GM19455 (cell line): ENCODE measurements around the gene PSD4.

ENCODE experiments used
- ATAC-seq: cut with Tn5 transposase; IDR thresholded peaks from one replicate; pipeline ENCODE4 v1.9.1; 2021; ENCODE audit not compliant: unreplicated experiment

The PSD4 gene

DNA sequence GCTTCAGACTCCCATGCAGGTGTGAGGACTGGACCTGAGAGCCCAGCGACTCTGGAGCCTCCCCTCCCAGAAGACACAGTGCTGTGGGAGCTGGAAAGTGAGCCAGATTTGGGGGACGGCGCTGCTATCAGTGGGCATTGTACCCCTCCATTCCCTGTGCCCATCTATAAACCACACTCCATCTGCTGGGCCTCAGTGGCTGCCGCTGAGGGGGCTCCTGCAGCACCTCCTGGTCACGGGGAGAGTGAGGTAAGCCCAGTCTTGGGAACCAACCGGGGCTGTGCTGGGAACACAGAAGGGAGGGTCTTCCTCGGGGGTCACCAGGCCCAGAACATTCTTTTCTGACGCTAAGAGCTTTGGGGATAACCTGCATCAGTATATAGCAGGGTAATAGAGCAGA lies 9.5 kb downstream of the PSD4 start:
- no peak for ATAC-seq

DNA sequence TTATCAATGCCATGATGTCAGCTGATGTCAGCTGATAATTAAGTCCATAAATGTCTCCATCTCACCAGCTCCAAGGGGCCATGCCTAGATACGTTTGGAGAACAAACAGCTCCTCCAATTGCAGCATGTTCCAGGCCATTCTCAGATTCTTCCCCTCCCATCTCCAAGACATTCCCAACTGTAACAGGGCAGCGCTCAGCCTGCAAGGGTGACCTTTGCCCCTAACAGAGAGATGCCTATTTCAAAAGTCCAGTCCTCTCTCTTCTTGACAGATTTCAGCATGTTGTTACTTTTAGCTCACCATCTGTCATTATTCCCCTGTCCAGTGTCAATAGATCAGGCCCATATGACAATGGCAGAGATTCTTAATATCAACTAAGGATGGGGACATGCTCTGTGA lies 9.9 kb downstream of the PSD4 start:
- ATAC-seq = no peak

DNA sequence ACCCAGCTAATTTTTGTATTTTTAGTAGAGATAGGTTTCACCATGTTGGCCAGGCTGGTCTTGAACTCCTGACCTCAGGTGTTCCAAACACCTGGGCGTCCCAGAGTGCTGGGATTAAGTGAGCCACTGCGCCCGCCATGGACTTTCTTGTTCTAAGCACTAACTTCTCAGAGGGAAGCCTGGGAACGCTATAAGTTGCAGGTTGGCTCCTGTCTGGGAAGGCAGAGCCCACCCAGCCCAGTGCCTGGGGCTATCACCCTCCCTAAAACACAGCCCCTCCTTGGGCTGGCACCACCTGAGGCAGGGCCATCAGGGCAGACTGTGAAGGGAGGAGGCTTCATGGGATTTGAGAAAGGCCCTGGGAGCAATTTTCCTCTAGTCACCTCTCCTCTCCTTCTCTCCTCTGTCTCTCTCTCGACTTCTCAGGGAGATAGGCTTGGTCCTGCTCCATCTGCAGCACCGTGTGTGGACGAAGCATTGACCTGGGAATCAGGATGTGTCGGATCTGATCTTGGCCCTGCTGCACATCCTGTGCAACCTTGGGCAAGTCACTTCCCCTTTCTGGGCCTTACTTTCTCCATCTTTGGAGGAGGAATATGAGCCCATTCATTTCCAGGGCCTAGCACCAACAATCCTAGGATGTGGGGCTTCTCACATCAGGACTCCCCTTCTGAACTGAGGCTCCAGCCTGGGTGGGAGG lies 10.9 kb downstream of the PSD4 start:
- ATAC-seq = no peak

DNA sequence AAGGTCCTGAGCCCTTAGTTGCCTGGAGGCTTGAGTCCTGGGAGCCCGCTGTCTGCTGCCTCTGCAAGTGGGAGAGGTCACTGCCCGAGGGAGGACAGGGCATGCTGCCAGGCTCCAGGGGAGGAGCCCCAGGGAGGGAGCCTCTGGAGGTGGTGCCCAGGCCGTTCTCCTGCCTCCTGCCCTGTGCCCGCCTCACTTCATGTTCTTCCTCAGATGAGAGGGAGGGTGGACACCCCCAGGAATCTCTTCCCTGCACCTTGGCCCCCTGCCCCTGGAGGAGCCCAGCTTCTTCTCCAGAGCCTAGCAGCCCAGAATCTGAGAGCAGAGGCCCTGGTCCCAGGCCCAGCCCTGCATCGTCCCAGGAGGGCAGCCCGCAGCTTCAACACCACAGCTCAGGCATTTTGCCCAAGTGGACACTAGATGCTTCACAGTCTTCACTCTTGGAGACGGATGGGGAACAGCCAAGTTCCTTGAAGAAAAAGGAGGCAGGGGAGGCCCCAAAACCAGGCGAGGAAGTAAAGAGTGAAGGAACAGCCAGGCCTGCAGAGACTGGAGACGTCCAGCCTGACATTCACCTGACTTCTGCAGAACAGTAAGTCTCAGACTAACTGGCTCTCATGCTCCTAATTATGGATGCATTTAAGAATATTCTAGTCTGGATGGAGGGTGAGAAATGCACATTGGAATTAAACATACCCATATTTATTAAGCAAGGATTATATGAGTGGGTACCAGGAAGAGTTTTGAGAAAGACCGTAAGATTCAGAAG lies 12.1 kb downstream of the PSD4 start:
- no peak for ATAC-seq

DNA sequence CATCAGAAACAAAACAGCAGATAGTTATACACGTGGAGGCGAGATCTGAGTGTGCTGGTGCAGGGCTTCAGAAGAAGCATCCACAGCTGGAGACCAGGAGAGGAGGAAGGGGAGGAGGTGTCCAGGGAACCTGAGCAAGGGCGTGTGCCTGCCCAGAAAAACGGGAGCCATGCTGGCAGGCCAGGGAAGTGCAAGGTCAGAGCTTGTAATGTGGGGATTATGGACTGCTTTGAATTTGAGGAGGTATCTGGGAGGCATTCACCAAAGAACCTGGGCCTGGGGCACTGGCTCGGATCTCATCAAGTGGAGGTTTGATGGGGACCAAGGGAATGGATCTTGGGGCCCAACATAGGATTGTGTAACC lies 12.6 kb downstream of the PSD4 start:
- ATAC-seq = no peak

DNA sequence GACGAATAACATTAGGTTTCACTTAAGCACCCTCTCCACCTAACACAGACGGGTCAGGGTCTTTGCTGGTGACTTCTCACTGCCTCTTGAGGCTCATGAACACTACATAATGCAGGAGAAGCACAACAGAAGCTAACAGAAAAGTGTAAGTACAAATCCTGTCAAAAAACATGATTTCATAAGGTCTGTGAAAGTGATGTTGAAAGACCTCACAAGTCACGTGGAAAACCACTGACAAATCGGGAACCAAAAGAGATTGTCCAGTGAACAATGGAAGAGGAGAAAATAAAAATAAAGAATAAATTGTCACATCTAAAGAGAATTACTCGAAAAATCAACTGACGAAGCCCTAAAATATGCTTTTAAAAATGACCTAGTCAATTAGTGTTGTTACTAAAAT lies 14.0 kb downstream of the PSD4 start:
- no peak for ATAC-seq

DNA sequence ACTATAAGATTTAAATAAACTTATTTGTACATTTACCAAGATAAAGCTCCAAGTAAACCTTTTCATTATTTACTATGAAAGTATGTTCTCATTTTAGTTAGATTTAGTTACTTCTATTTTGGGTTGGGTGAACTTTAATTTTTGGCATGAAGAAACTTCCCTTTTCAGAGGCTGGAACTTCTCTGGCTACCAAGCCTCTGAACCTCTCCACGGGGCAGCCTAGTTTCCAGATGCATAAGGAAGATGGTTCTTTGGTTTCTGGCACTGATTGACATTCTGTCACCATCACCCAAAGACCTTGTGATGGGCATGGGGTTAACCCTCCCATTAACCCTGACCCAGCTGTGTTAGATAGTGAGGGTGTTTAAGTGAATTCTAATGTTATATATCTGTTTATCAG lies 17.1 kb downstream of the PSD4 start:
- no peak for ATAC-seq

DNA sequence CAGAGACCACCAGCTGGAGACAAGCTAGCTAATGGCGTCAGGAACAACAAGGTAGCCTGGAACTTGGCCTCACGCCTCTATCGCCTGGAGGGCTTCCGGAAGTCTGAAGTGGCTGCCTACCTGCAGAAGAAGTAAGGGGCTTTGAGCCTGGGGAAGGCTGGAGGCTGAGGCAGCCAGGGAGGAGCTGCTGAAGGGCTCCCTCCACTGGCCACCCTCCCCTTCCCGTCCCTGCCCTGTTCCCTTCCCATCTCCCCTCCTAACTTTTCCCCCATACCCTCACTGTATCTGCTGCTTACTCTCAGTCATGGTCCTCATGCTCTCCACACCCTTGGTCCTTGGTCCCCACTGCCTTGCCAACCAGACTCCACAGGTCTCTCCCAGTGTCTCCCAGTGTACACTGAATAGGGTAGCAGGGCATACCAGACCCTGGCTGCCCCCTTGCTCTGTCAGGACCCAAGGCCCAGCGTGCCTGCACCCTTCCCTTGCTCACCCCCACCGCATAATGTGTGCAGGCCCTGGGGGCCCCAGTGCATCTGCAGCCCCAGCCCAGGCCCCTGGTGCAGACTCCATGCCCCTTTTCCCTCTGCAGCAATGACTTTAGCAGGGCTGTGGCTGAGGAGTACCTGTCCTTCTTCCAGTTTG lies 18.8 kb downstream of the PSD4 start:
- no peak for ATAC-seq

DNA sequence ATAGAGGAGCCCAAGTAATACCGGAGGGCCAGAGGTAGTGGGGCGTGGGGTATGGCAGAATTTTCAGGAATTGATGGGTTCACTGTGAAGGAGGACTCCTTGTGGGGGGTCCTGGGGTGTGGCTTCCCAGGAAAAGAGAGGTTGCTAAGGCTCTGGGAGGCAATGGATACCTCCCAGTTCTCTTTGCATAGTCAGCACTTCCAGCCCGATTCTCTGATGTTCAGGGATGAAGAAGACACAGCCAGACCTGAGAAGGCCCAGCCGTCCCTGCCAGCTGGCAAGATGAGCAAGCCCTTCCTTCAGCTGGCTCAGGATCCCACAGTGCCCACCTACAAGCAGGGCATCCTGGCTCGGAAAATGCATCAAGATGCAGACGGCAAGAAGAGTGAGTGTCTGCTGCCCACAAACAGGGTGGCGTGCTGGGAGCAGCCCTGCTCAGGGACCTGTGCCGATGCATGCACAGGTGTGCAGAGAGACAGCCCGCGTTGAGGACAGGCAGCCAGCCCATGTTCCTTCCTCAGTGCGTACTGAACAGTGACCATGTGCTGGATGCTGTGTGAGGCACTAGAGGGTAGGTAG lies 22.2 kb downstream of the PSD4 start:
- ATAC-seq = no peak

DNA sequence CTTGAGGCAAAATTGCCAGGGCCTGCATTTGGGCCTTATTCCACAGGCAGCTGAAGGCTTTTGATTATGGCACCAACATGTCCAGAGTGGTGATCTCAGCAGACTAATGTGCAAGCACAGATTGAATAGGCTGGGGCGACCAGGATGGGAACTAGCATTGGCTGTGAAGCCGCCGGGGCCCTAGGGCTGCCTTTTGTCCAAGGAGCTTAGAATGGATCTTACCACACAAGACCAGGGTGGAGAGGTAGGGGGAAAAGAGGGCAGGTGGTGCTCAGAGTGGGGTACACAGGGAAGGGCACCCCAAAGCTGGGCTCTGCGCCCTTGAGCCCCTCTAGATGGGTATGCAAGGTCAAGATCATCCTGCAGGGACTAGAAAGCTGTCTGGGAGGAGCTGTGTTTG lies 23.1 kb downstream of the PSD4 start:
- ATAC-seq = no peak

DNA sequence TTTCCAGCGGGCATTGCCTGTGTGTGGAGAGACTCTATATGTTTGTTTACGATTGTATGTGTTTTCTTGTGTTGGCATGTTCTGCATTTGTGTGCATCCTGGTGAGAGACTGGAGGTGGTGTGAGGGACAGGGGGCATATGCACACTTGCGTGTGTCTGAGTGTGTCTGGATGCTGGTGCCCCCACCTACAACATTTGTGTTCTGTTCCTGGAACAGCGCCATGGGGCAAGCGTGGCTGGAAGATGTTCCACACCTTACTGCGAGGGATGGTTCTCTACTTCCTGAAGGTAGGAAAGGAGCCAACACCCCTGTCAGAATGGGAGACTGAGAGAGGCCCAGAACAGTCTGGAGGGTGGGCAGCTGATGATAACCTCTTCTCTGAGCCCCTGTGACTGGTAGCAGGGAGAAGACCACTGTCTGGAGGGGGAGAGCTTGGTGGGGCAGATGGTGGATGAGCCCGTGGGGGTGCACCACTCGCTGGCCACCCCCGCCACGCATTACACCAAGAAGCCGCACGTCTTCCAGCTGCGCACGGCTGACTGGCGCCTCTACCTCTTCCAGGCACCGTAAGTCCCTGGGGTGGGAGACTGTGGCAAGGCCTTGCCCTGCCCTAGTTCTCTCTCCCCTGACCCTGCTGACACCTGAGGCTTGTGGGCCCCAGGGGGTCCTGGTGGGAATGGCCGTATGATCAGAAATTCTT lies 23.7 kb downstream of the PSD4 start:
- ATAC-seq = no peak

DNA sequence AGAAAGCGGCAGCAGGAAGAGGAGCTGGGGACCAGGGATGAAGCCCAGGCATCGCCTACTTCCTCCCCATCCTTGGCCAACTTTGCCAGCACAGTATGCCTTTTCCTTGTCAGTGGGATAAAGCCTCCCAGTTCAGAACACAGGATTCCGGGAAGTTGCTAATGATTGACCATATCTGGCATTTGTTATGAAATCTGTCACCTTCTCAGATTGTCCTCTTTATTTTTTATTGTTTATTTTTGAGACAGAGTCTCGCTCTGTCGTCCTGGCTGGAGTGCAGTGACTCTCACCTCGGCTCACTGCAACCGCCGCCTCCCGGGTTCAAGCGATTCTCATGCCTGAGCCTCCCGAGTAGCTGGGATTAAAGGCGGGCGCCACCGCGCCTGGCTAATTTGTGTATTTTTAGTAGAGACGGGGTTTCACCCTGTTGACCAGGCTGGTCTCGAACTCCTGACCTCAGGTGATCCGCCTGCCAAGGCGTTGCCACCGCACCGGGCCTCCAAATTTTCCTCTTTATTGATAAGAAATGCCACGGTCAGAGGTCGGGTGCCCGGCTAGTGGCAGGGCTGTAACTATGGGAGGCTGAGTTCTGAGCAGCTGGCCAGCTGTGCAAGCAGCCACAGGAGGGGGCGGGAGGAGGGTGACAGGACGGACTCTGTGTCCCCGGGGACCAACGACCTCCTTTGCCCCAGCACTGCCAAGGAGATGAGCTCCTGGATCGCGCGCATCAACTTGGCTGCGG lies 24.4 kb downstream of the PSD4 start:
- ATAC-seq = no peak

DNA sequence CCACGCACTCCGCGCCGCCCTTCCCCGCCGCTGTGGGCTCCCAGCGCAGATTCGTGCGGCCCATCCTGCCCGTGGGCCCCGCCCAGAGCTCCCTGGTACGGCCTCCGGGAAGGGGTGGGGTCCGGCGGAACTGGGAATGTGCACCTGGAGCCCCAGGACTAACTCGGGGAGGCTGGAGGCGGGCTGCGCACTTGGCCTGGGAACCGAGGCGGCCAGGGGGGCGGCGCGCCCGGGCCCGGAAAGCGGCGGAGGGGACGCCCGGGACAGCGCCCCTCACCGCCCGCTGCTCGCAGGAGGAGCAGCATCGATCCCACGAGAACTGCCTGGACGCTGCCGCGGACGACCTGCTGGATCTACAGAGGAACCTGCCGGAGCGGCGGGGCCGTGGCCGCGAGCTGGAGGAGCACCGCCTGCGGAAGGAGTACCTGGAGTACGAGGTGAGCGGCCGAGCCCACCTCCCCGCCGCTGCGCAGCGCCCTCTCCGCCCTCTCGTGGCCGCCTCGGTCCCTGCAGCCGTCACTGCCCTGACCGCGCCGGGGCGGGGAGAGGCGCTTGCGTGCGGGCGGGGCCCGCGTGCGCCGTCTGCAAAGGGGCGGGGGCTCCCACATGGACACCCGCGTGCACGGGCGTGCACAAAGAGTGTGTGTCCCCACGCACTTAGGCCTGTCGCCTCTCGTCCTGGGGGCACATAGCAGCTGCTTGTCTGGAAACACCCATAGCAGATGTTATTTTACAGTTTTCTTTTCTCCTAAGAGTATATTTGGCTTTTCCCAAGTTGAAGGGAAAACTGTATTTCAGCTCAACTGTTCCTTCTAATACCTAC lies 25.2 kb downstream of the PSD4 start:
- no peak for ATAC-seq

DNA sequence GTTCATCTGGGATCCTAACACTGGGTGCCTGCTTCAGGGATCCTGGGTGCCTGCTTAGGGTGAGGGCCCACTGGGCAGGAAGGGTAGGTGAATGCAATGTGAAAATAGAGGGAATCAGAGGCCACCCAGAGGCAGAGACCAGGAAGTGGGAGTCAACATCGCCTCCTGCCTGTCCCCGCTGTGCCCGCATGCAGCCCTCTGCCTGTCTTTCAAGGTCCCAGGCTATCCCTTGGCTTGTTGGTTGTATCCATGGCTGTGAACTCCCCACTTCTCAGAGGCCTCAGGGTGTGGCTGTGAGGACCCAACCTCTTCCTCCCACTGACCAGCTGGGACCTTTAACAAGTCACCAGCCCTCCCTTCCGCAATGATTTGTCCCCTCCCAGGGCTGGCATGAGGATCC lies 26.5 kb downstream of the PSD4 start:
- no peak for ATAC-seq

DNA sequence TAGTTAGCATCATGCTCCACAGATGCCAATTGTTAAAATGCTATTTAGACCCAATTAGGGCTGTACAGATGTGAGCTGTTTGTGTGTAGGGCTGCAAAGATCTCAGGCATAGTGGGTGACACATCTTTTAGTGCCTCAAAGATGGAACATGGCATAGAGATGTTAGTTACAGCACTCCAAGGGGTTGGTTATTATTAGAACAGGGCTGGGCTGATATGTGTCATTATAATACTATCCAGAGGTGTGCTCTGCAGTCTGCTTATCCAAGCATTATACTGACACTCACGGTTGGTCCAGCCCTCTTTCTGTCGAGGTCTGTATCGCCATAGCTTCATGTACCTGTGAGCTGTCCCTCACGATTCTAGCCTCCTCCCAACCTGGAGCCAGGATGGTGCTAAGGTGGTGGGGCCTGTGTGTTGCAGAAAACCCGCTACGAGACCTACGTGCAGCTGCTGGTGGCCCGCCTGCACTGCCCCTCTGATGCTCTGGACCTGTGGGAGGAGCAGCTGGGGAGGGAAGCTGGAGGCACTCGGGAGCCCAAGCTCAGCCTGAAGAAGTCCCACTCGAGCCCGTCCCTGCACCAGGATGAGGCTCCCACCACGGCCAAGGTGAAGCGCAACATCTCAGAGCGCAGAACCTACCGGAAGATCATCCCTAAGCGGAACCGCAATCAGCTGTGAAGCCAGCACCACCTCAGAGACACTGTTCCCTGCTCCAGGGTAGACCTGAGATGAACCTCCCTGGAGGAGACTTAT lies 27.1 kb downstream of the PSD4 start:
- ATAC-seq = no peak

DNA sequence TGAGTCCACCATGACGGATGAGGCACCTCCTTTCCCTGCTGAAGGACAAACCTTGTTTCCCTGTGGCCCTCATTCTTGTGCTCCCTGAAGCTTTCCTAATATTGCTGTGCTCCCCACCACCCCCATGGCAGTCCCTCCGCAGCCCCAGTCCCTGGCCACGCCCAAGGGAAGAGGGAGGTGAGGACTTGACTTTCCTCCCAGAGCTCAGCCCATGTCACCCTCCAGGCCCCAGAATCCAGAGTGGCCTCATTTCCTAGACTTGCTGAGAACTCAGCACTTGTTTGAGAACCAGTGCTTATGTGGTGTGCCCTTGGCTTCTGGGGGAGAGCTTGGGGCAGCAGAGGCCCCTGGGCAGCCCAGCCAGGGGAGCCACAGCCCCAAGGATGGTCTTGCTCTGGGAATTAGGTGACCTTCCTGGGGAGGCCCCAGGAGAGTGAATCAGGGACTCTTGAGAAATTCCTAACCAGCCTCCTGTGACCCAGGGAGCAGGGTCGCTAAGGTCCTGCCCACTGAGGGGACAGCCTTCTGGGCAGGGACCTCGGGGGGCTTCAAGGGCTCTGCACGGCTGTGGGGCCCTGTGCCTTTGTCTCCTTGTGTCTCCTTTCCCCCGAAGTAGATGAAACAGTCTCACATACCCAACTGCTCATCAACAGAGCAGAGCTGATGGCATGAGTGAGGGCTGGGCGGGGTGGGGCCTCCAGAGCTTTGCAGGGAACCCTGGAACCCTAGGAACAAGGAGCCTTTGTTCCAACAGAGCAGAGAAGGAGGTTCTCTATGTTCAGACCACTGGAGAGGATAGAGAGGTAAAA lies 27.9 kb downstream of the PSD4 start:
- ATAC-seq = no peak

DNA sequence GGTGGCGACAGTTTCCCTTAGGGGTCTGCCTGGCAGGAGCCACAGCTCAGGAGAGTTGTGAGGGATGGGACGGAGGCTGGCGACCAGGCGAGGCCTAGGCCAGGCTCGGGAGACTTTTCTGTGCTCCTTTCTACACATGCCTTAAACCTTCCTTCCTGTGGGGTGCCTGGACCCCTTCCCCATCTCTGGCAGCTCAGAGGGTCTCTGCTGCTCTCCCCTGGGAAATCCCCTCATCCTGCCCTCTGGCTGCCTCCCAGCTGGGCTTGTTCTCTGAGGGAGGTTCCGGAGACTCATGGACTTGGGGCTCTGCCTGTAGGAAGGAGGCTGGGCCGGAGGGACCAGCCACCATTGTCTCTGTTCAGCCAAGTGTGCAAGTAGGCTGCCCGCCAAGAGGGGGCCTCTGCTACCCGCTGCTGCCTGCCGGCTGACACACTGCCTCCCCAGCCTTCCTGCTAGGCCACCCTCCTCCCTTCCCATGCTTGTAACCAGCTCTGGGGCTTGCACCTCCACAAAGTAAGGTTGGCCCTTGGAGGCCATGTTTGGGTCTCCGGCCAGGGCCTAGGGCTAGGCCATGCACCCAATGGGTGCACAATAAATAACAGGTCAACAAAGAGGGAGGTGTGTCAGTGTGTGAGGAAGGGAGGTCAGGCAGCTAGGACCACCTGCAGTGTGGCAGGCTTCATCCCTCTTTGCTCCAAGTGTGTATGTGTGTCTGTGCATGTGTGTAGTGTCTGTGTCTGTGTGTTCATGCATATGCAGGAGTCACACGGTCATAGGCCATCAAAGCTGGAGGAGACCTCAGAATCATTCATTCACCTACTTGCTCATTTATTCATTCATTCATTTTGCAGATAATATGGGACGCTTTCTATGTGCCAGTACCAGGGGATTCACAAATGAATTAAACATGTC lies 28.8 kb downstream of the PSD4 start:
- ATAC-seq = no peak
